H9 (cell line): ENCODE data around the gene NMRK1. TPM values are rescaled to one million over a fixed set of nuclear protein-coding genes. Genes with fewer than 3 reads are reported as not detected.

ENCODE experiments used
- DNase-seq: peaks from one replicate; pipeline ENCODE4 v3.0.0-alpha.2; 2017
- H2AFZ ChIP-seq: one replicate; pipeline ENCODE4 v1.6.1; 2013; ENCODE audit warnings: mild to moderate bottlenecking, low read length, control low read depth, moderate library complexity
- H2AK5ac ChIP-seq: 2 replicates; pipeline ENCODE4 v1.6.1; 2013; ENCODE audit warnings: low read length, control low read depth, mixed read lengths; ENCODE audit not compliant: insufficient read length
- H2BK120ac ChIP-seq: one replicate; pipeline ENCODE4 v1.6.1; 2013; ENCODE audit warnings: low read depth, mild to moderate bottlenecking, low read length, control low read depth, inconsistent platforms; ENCODE audit not compliant: poor library complexity, severe bottlenecking
- H2BK12ac ChIP-seq: 2 replicates; pipeline ENCODE4 v1.6.1; 2013; ENCODE audit warnings: low read length, control low read depth, mixed read lengths, low read depth; ENCODE audit not compliant: insufficient read length
- H2BK15ac ChIP-seq: 2 replicates; pipeline ENCODE4 v1.6.1; 2013; ENCODE audit warnings: low read depth, low read length, control low read depth
- H2BK20ac ChIP-seq: one replicate; pipeline ENCODE4 v1.6.1; 2013; ENCODE audit warnings: low read depth, mild to moderate bottlenecking, low read length, control low read depth, inconsistent platforms; ENCODE audit not compliant: poor library complexity, severe bottlenecking
- H2BK5ac ChIP-seq: 2 replicates; pipeline ENCODE4 v1.6.1; 2013; ENCODE audit warnings: low read length, control low read depth, mixed read lengths; ENCODE audit not compliant: insufficient read length
- H3K14ac ChIP-seq: 2 replicates; pipeline ENCODE4 v1.6.1; 2013; ENCODE audit warnings: low read length, control low read depth; ENCODE audit not compliant: insufficient read depth
- H3K18ac ChIP-seq: 2 replicates; pipeline ENCODE4 v1.6.1; 2013; ENCODE audit warnings: low read depth, mild to moderate bottlenecking, mixed read lengths, low read length, control low read depth; ENCODE audit not compliant: insufficient read length
- H3K23ac ChIP-seq: 2 replicates; pipeline ENCODE4 v1.6.1; 2013; ENCODE audit warnings: low read length, control low read depth, mixed read lengths, low read depth; ENCODE audit not compliant: insufficient read length
- H3K23me2 ChIP-seq: 2 replicates; pipeline ENCODE4 v1.6.1; 2013; ENCODE audit warnings: low read depth, mild to moderate bottlenecking, mixed read lengths, low read length, control low read depth; ENCODE audit not compliant: insufficient read length, poor library complexity, severe bottlenecking
- H3K27ac ChIP-seq: 2 replicates; pipeline ENCODE4 v1.5.1; 2013; ENCODE audit warnings: low read length, control low read depth, mixed read lengths, low read depth; ENCODE audit not compliant: insufficient read length
- H3K27me3 ChIP-seq: 2 replicates; pipeline ENCODE4 v1.6.1; 2013; ENCODE audit warnings: low read length, control low read depth, inconsistent platforms; ENCODE audit not compliant: insufficient read depth
- H3K4ac ChIP-seq: 2 replicates; pipeline ENCODE4 v1.6.1; 2013; ENCODE audit warnings: low read depth, mild to moderate bottlenecking, control low read depth, inconsistent platforms, low read length, moderate library complexity
- H3K4me1 ChIP-seq: 2 replicates; pipeline ENCODE4 v1.6.1; 2013; ENCODE audit warnings: low read length, control low read depth, inconsistent platforms; ENCODE audit not compliant: insufficient read depth
- H3K4me2 ChIP-seq: 2 replicates; pipeline ENCODE4 v1.6.1; 2013; ENCODE audit warnings: low read length, control low read depth, mixed read lengths; ENCODE audit not compliant: insufficient read length, insufficient read depth
- H3K56ac ChIP-seq: 2 replicates; pipeline ENCODE4 v1.6.1; 2013; ENCODE audit warnings: low read depth, mild to moderate bottlenecking, mixed read lengths, low read length, control low read depth; ENCODE audit not compliant: insufficient read length
- H3K79me1 ChIP-seq: 2 replicates; pipeline ENCODE4 v1.6.1; 2013; ENCODE audit warnings: low read depth, mild to moderate bottlenecking, moderate library complexity, low read length, control low read depth, inconsistent platforms; ENCODE audit not compliant: insufficient read depth, poor library complexity, severe bottlenecking
- H3K79me2 ChIP-seq: 2 replicates; pipeline ENCODE4 v1.6.1; 2013; ENCODE audit warnings: low read length, control low read depth, inconsistent platforms; ENCODE audit not compliant: insufficient read depth
- H3K9ac ChIP-seq: 2 replicates; pipeline ENCODE4 v1.6.1; 2013; ENCODE audit warnings: low read length, control low read depth, mixed read lengths; ENCODE audit not compliant: insufficient read length; ENCODE audit errors: extremely low read depth
- H3K9me3 ChIP-seq: one replicate; pipeline ENCODE4 v1.6.1; 2013; ENCODE audit warnings: low read depth, low read length, inconsistent platforms; ENCODE audit not compliant: control insufficient read depth
- H3T11ph ChIP-seq: one replicate; pipeline ENCODE4 v1.6.1; 2013; ENCODE audit warnings: mild to moderate bottlenecking, low read length, control low read depth, inconsistent platforms
- H4K20me1 ChIP-seq: one replicate; pipeline ENCODE4 v1.6.1; 2013; ENCODE audit not compliant: control insufficient read depth, insufficient read length, insufficient read depth
- H4K5ac ChIP-seq: 2 replicates; pipeline ENCODE4 v1.6.1; 2013; ENCODE audit warnings: low read depth, mild to moderate bottlenecking, mixed read lengths, low read length, control low read depth; ENCODE audit not compliant: insufficient read length
- H4K8ac ChIP-seq: replicated peaks from 2 replicates; pipeline ENCODE4 v1.6.1; 2013; ENCODE audit warnings: low read length, control low read depth, mixed read lengths, low read depth; ENCODE audit not compliant: insufficient read length
- H4K91ac ChIP-seq: 2 replicates; pipeline ENCODE4 v1.6.1; 2013; ENCODE audit warnings: low read depth, mild to moderate bottlenecking, moderate library complexity, mixed read lengths, low read length, control low read depth; ENCODE audit not compliant: insufficient read length
- H3K27ac Mint-ChIP-seq, 3 experiments: 2 replicates in 2 of 3; 3 replicates in 1 of 3; pipeline ENCODE4 v1.8.0; 2020 to 2021; ENCODE audit warnings: mixed read lengths in 3 of 3, mild to moderate bottlenecking in 1 of 3, moderate library complexity in 1 of 3
- H3K27me3 Mint-ChIP-seq: 2 replicates; pipeline ENCODE4 v1.8.0; 2021; ENCODE audit warnings: low read depth, mild to moderate bottlenecking, moderate library complexity, mixed read lengths
- H3K36me3 Mint-ChIP-seq, 3 experiments: 2 replicates in 2 of 3; 3 replicates in 1 of 3; pipeline ENCODE4 v1.8.0; 2020 to 2021; ENCODE audit warnings: low read depth in 3 of 3, mixed read lengths in 3 of 3; ENCODE audit not compliant: insufficient read depth in 1 of 3
- H3K4me1 Mint-ChIP-seq, 2 experiments: 2 replicates each; pipeline ENCODE4 v1.8.0; 2020; ENCODE audit warnings: mixed read lengths in 2 of 2
- H3K4me3 Mint-ChIP-seq, 2 experiments: 2 replicates in 1 of 2; 3 replicates in 1 of 2; pipeline ENCODE4 v1.8.0; 2020 to 2021; ENCODE audit warnings: mild to moderate bottlenecking in 2 of 2, mixed read lengths in 2 of 2, moderate library complexity in 1 of 2
- H3K9me3 Mint-ChIP-seq, 2 experiments: 2 replicates in 1 of 2; 3 replicates in 1 of 2; pipeline ENCODE4 v1.8.0; 2020; ENCODE audit warnings: mild to moderate bottlenecking in 2 of 2, mixed read lengths in 2 of 2, moderate library complexity in 1 of 2
- CTCF ChIP-seq: fragments of 200-600 bp; sonication (generic); conservative IDR thresholded peaks from 3 replicates; pipeline ENCODE4 v1.8.0; 2021; ENCODE audit warnings: antibody characterized with exemption, mild to moderate bottlenecking
- WGBS: extraction: QIAGEN DNeasy Blood & Tissue Kit; methylation state at CpG from one replicate; pipeline ENCODE4 v1.1.7; 2013; ENCODE audit warnings: missing lambda C conversion rate, low lambda C conversion rate, mixed read lengths; ENCODE audit not compliant: insufficient read length; ENCODE audit errors: extremely low coverage; 5-methylcytosine and 5-hydroxymethylcytosine counted together
- total RNA-seq: library from RNA; stranded (reverse); gene quantifications from 2 replicates; pipeline ENCODE4 v1.2.1, GENCODE V29; 2021

NMRK1 gene
- total RNA-seq, 1 experiment from 2014 or later: 3.0 TPM

DNA sequence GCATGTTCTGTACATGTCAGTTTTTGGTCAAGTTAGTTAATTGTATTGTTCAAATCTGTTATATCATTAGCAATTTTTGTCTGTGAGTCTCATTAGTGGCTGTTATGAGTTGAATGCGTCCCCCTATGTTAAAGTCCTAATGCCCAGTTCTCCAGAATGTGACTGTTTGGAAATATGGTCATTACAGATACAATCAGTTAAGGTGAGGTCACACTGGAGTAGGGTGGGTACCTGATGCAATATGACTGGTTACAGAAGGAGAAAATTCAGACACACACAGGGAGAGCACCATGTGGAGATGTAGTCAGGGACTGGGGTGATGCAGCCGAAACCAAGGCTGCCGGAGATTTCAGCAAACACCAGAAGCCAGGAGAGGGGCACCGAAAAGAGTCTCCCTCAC, 15.1 kb downstream of the NMRK1 start:
- no peaks in the 10 kb centered on the region for H3K4me1 ChIP-seq
- H2AFZ ChIP-seq: no peak overlapping the region
- no peak overlapping the region for H3K9ac ChIP-seq
- no peaks in the 10 kb centered on the region for H3K9me3 ChIP-seq
- H4K5ac ChIP-seq: no peak overlapping the region
- no peak overlapping the region for H3K4ac ChIP-seq
- no peak overlapping the region for H2BK5ac ChIP-seq
- H4K91ac ChIP-seq: no peak overlapping the region
- DNase-seq: no peak
- H3K23ac ChIP-seq: no peak overlapping the region
- no peaks in the 10 kb centered on the region for H3K23me2 ChIP-seq
- no peak overlapping the region for H3K4me2 ChIP-seq
- Mint-ChIP-seq H3K4me1 (peaks cover 29 to 42% of the 10 kb centered on the region in 2 experiments), H3K27ac (no peak overlapping the region), H3K4me3 (no peak overlapping the region), H3K27me3 (no peaks in the 10 kb centered on the region), H3K9me3 (no peaks in the 10 kb centered on the region), H3K36me3 (no peaks in the 10 kb centered on the region)
- H2BK120ac ChIP-seq: no peak overlapping the region
- H2AK5ac ChIP-seq: no peak overlapping the region
- H2BK12ac ChIP-seq: no peak overlapping the region
- no CpG with 5 or more reads among the region's 4 CpGs for WGBS
- H3K79me1 ChIP-seq: no peaks in the 10 kb centered on the region
- no peak overlapping the region for H2BK20ac ChIP-seq
- TF ChIP-seq CTCF: no peak
- no peaks in the 10 kb centered on the region for H3K27me3 ChIP-seq
- H3K14ac ChIP-seq: no peak overlapping the region
- no peak overlapping the region for H2BK15ac ChIP-seq
- no peaks in the 10 kb centered on the region for H3K79me2 ChIP-seq
- no peaks in the 10 kb centered on the region for H4K20me1 ChIP-seq
- no peak overlapping the region for H3K27ac ChIP-seq
- H3K18ac ChIP-seq: no peak overlapping the region
- H3T11ph ChIP-seq: no peak overlapping the region
- no peak overlapping the region for H4K8ac ChIP-seq
- H3K56ac ChIP-seq: no peak overlapping the region
